Spleen (tissue), 11 donors: ENCODE data around the gene ADAM8. TPM values are rescaled to one million over a fixed set of nuclear protein-coding genes. Genes with fewer than 3 reads are reported as not detected.

ENCODE experiments used
- DNase-seq: peaks from one replicate; pipeline ENCODE4 v3.0.0-alpha.2; 2020
- H3K27ac ChIP-seq, 8 donors: fragments of 200-600 bp; sonication (generic) in 7 of 8; 1 replicate in 4 of 8; 2 replicates in 4 of 8; pipeline versions ENCODE4 v1.5.0 to v1.8.0; 2016 to 2021; ENCODE audit warnings: inconsistent platforms in 4 of 8, mild to moderate bottlenecking in 4 of 8, moderate library complexity in 1 of 8
- H3K27me3 ChIP-seq, 7 donors: fragments of 200-600 bp; sonication (generic) in 6 of 7; replicated peaks in 1 of 7; 1 replicate in 4 of 7; 2 replicates in 3 of 7; pipeline versions ENCODE4 v1.5.0 to v1.8.0; 2016 to 2021; ENCODE audit warnings: inconsistent platforms in 3 of 7, mild to moderate bottlenecking in 1 of 7
- H3K36me3 ChIP-seq, 6 donors: fragments of 200-600 bp; sonication (generic) in 5 of 6; 1 replicate in 4 of 6; 2 replicates in 2 of 6; pipeline versions ENCODE4 v1.5.0 to v1.8.0; 2016 to 2021; ENCODE audit warnings: inconsistent platforms in 2 of 6
- H3K4me1 ChIP-seq, 6 donors: fragments of 200-600 bp; sonication (generic) in 5 of 6; 1 replicate in 3 of 6; 2 replicates in 3 of 6; pipeline versions ENCODE4 v1.5.0 to v1.8.0; 2016 to 2021; ENCODE audit warnings: inconsistent platforms in 3 of 6
- H3K4me3 ChIP-seq, 8 donors: fragments of 200-600 bp; sonication (generic) in 7 of 8; 1 replicate in 4 of 8; 2 replicates in 4 of 8; pipeline versions ENCODE4 v1.5.0 to v1.8.0; 2016 to 2021; ENCODE audit warnings: inconsistent platforms in 4 of 8, mild to moderate bottlenecking in 4 of 8, moderate library complexity in 2 of 8
- H3K9me3 ChIP-seq, 8 donors: fragments of 200-600 bp; sonication (generic) in 7 of 8; 1 replicate in 4 of 8; 2 replicates in 4 of 8; pipeline versions ENCODE4 v1.5.0 to v1.8.0; 2016 to 2021; ENCODE audit warnings: inconsistent platforms in 4 of 8
- POLR2A ChIP-seq, 3 donors: fragments of 450-650 bp; IDR thresholded peaks; one replicate each; pipeline ENCODE4 v1.5.1; 2017; ENCODE audit warnings: antibody characterized with exemption in 3 of 3, mild to moderate bottlenecking in 1 of 3
- POLR2AphosphoS5 ChIP-seq, 3 donors: sonication (generic); formaldehyde crosslinking; IDR thresholded peaks; one replicate each; pipeline ENCODE4 v1.5.1; 2017; ENCODE audit warnings: antibody characterized with exemption in 3 of 3
- WGBS, 5 donors: extraction: QIAGEN DNeasy Blood & Tissue Kit in 3 of 5; methylation state at CpG; one replicate each; pipeline versions ENCODE4 v1.1.5 to v1.1.7; 2013 to 2018; 5-methylcytosine and 5-hydroxymethylcytosine counted together
- intact Hi-C: fragments of 100-400 bp; cut with DNase I; formaldehyde crosslinking; loops from one replicate; pipeline ENCODE4 v1.15.0; 2023; ENCODE audit warnings: low total_unique reads
- polyA plus RNA-seq, 3 donors: library from polyadenylated mRNA; stranded (reverse); fragments of 200-250 nt; gene quantifications; one replicate each; pipeline ENCODE4 v1.2.1, GENCODE V29; 2013
- total RNA-seq, 7 donors: library from RNA; depleted of rRNA in 3 of 7; stranded (reverse); fragments of >200 nt in 3 of 7; fragmentation: NEBNext Ultra II Directional in 4 of 7; extraction: Animal tissue kit (Norgen Biotek cat#: 25700) in 4 of 7; gene quantifications; one replicate each; pipeline versions ENCODE4 v1.1.0 to v1.2.1, GENCODE V29; 2016 to 2021
- TF ChIP-seq, protein P1 (sequence below), 11 experiments: fragments of 200-600 bp in 7 of 11; fragments of 450-650 bp in 4 of 11; sonication (generic) in 4 of 11; IDR thresholded peaks in 8 of 11; conservative IDR thresholded peaks in 3 of 11; 1 replicate in 7 of 11; 2 replicates in 4 of 11; pipeline versions ENCODE4 v1.4.0 to v1.8.0; 2016 to 2021; ENCODE audit warnings: antibody characterized with exemption in 11 of 11, inconsistent platforms in 4 of 11, mild to moderate bottlenecking in 1 of 11
- donor health status: healthy with polysubstance abuse.
- donor health status: DM: no; HTN: no; CAD: no; lungs with moderate emphysema.
- donor health status: DM: no; HTN: no; CAD: no.
- donor health status: Bipolar disorder and iron deficiency.
- donor health status: healthy.
- donor health status: DM: no; HTN: no; CAD: no.
- donor health status: DM: yes; HTN: yes; CAD: no.

Gene ADAM8
- total and polyA plus RNA-seq, 10 donors = 10.1 to 177 (median 67.8) TPM

DNA sequence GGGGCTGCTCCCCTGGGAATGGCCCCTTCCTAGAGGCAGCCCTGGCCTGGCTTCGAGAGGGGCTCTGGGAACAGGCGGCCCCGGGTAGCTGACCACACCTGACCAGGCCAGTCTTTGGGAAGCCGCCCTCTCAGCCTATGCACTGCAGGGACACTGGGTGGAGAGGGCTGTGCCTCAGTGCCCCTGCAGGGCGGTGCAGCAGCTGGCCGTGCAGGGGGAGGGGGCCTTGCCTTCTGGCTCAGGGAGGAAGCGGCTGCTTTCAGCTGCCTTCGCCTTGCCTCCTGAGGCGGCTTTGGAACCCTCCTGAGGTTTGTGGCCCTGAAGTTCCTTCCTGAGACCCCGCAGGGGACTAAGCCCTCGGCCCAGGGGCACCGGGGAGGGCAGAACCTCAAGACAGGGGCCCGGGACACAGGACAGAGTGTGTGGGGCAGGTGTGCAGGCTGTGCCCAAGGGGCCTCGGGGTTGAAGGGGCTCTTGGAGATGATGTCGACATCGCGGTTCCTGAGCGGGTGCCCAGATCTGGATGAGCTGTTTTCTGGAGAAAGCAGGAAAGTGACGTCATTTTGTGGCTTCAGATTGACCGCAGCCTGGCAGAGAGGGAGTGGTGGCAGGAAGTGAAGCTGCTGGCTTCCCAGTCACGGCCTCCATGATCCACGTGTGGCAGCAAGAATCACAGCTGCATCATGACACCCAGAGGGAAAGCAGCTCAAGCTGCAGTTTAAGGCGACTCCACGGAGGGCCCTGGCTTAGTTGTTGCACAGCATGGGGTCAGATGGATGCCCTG is 17.7 kb downstream of the ADAM8 start:
- H3K36me3 ChIP-seq = peaks cover 0 to 15% (median 2%) of the 10 kb centered on the region in 6 donors
- no peaks in the 10 kb centered on the region for H3K9me3 ChIP-seq
- peaks cover 29 to 73% (median 61%) of the 10 kb centered on the region in 6 donors for H3K4me1 ChIP-seq
- H3K4me3 ChIP-seq = peak overlapping the region in 1 of 8 donors; percentile 54
- WGBS, 5 donors = 17 to 28% (median 19%) methylated on average over 14 to 24 of the region's 24 CpGs
- peak; percentile 91 for DNase-seq
- intact Hi-C loops = loop anchor here (10.0 kb wide), 1 partner anchor 114 kb away; no protein-coding TSS in a partner anchor
- H3K27ac ChIP-seq = peak overlapping the region; percentile 45 to 89 (median 71)
- peaks cover 0 to 13% (median 0%) of the 10 kb centered on the region in 7 donors for H3K27me3 ChIP-seq
- TF ChIP-seq POLR2AphosphoS5 (IDR thresholded peaks at IDR 0.05) = peak; percentile 62 to 82 (median 69)
- TF ChIP-seq POLR2A (IDR thresholded peaks at IDR 0.05) = no peak

DNA sequence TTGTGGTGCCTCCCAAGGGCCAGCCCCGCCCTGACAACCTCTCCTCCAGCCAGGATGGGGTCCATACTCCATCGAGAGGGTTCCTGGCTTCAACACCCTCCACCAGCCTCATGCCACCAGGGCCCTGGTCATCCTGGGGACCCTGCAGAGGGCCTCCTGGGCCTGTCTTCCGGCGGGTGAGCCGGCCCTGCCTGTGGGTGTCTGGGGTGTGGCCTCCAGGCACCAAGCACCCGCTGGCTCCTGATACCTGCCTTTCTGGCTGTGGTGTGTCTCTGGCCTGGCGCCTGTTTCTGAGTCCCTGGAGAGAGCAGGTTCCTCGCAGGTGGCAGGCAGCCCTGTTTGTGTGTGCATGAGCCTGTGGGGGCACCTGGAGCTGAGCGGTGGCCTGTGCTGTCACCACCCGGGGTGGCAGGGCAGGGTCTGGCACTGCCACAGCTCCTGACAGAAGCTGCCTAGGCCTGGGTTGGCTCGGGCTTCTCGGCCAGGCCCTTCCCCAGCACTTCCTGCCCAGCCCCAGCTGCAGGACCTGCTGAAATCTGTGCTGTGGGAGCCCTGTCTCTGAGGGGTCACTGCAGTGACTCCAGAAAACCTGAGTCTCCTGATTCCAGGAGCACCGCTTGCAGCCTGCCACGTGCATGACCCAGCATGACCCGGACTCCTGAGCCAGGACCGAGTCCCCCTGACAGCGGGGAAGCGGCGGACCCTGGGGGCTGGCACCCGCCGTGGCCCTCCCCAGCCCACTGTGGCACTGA is 18.4 kb downstream of the ADAM8 start:
- H3K4me3 ChIP-seq = peak overlapping the region in 4 of 8 donors; percentile 12 to 54 (median 21)
- H3K27me3 ChIP-seq = peaks cover 0 to 14% (median 0%) of the 10 kb centered on the region in 7 donors
- peaks cover 29 to 70% (median 57%) of the 10 kb centered on the region in 6 donors for H3K4me1 ChIP-seq
- TF ChIP-seq, protein P1, sequence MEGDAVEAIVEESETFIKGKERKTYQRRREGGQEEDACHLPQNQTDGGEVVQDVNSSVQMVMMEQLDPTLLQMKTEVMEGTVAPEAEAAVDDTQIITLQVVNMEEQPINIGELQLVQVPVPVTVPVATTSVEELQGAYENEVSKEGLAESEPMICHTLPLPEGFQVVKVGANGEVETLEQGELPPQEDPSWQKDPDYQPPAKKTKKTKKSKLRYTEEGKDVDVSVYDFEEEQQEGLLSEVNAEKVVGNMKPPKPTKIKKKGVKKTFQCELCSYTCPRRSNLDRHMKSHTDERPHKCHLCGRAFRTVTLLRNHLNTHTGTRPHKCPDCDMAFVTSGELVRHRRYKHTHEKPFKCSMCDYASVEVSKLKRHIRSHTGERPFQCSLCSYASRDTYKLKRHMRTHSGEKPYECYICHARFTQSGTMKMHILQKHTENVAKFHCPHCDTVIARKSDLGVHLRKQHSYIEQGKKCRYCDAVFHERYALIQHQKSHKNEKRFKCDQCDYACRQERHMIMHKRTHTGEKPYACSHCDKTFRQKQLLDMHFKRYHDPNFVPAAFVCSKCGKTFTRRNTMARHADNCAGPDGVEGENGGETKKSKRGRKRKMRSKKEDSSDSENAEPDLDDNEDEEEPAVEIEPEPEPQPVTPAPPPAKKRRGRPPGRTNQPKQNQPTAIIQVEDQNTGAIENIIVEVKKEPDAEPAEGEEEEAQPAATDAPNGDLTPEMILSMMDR (IDR thresholded peaks at IDR 0.05 in 8 of 11, conservative IDR thresholded peaks at IDR 0.05 in 3 of 11) = no peak
- TF ChIP-seq POLR2AphosphoS5 (IDR thresholded peaks at IDR 0.05) (no peak), POLR2A (IDR thresholded peaks at IDR 0.05) (no peak)
- DNase-seq = peak; percentile 90
- H3K27ac ChIP-seq = peak overlapping the region; percentile 45 to 89 (median 71)
- intact Hi-C loops = loop anchor here (10.0 kb wide), 1 partner anchor 113 kb away; no protein-coding TSS in a partner anchor
- WGBS, 5 donors = 36 to 44% (median 38%) methylated on average over 12 to 21 of the region's 21 CpGs; no CpG with 5 or more reads in 1 of the 5 donors
- H3K9me3 ChIP-seq = no peaks in the 10 kb centered on the region
- H3K36me3 ChIP-seq = peaks cover 0 to 9% (median 2%) of the 10 kb centered on the region in 6 donors

DNA sequence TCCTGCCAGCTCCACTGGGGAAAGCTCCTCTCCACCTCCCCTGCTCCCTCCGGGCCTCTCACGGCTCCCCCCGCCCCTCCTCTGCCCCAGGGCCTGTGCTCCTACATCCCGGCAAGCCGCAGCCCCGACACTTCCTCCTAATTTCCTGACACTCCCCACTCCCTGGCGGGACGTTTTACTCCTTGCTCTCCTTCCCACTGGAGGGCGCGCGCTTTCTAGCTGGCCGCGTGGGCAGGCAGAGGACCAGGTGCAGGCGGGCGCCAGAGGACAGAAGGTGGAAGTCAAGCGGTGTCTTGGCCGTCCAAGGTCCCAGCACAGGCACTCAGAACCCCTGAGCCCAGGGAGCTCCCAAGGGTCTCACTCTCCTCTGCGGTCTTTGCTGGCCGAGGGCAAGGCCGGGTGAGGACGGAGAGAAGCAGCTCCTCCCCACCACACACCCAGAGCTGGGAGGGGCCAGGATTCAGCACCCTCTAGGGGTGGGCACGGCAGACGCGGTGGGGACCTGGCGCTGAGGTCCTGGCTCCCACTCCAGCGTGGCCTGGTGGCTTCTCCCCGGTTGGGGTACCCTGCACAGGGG is 19.1 kb downstream of the ADAM8 start:
- WGBS, 5 donors = 3 to 11% (median 6%) methylated on average over 18 to 27 of the region's 27 CpGs
- peaks cover 0 to 14% (median 0%) of the 10 kb centered on the region in 7 donors for H3K27me3 ChIP-seq
- peak overlapping the region in 7 of 8 donors; percentile 61 to 89 (median 71) for H3K27ac ChIP-seq
- H3K4me3 ChIP-seq = peak overlapping the region in 6 of 8 donors; percentile 1 to 54 (median 17)
- H3K9me3 ChIP-seq = no peaks in the 10 kb centered on the region
- H3K36me3 ChIP-seq = peaks cover 0 to 3% (median under 1%) of the 10 kb centered on the region in 6 donors
- intact Hi-C loops = loop anchor here (10.0 kb wide), 1 partner anchor 113 kb away; no protein-coding TSS in a partner anchor
- H3K4me1 ChIP-seq = peaks cover 29 to 65% (median 52%) of the 10 kb centered on the region in 6 donors
- DNase-seq = peak; percentile 92
- TF ChIP-seq, protein P1 (IDR thresholded peaks at IDR 0.05 in 8 of 11, conservative IDR thresholded peaks at IDR 0.05 in 3 of 11) = peak in 7 of 11 experiments; percentile 6 to 50 (median 43)
- no peak for TF ChIP-seq POLR2A (IDR thresholded peaks at IDR 0.05)
- peak; percentile 52 to 79 (median 59) for TF ChIP-seq POLR2AphosphoS5 (IDR thresholded peaks at IDR 0.05)

DNA sequence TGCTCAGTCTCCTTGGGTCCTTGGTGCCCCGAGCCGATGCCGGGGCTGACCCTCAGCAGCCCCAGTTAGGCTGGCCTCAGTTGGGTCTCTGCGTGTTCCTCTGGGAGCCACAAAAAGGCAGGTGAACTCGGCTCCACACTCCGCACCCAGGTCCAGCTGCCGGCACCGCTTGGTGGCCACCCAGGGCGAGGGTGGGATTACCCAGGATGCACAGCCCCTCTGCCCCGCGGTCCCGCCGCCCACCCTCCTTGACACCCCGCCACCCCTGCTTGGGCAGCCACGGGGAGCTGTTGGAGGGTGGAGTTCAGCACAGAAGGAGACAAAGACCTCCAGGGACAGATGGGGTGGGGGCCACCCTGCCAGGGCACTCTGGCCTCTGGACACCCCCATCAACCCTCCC is 21.3 kb downstream of the ADAM8 start:
- H3K36me3 ChIP-seq = no peaks in the 10 kb centered on the region
- no peaks in the 10 kb centered on the region for H3K9me3 ChIP-seq
- H3K4me1 ChIP-seq = peaks cover 29 to 46% (median 35%) of the 10 kb centered on the region in 6 donors
- DNase-seq = no peak
- 90 to 96% (median 94%) methylated on average over 13 to 15 of the region's 15 CpGs for WGBS, 5 donors
- TF ChIP-seq POLR2A (IDR thresholded peaks at IDR 0.05) (no peak), POLR2AphosphoS5 (IDR thresholded peaks at IDR 0.05) (no peak)
- TF ChIP-seq, protein P1 (IDR thresholded peaks at IDR 0.05 in 8 of 11, conservative IDR thresholded peaks at IDR 0.05 in 3 of 11) = no peak
- intact Hi-C loops = loop anchor here (10.0 kb wide), 1 partner anchor 111 kb away; no protein-coding TSS in a partner anchor
- H3K27ac ChIP-seq = no peak overlapping the region
- H3K4me3 ChIP-seq = no peak overlapping the region
- H3K27me3 ChIP-seq = peaks cover 0 to 28% (median 0%) of the 10 kb centered on the region in 7 donors
